WI38 (cell line): Measurements from ENCODE around the gene PEX10.

Source experiments
- H3K4me3 ChIP-seq: 2 replicates; pipeline ENCODE4 v1.5.1; 2011; ENCODE audit warnings: low read depth, mild to moderate bottlenecking, control low read depth, low read length
- TF ChIP-seq, protein P1 (sequence below): IDR thresholded peaks from 2 replicates; pipeline ENCODE4 v1.5.1; 2012; ENCODE audit warnings: low read depth, mild to moderate bottlenecking, control low read depth, low read length

The PEX10 gene

GRCh38 chr1:2455757-2456156, 43.4 kb upstream of the PEX10 start:
- TF ChIP-seq, protein P1, sequence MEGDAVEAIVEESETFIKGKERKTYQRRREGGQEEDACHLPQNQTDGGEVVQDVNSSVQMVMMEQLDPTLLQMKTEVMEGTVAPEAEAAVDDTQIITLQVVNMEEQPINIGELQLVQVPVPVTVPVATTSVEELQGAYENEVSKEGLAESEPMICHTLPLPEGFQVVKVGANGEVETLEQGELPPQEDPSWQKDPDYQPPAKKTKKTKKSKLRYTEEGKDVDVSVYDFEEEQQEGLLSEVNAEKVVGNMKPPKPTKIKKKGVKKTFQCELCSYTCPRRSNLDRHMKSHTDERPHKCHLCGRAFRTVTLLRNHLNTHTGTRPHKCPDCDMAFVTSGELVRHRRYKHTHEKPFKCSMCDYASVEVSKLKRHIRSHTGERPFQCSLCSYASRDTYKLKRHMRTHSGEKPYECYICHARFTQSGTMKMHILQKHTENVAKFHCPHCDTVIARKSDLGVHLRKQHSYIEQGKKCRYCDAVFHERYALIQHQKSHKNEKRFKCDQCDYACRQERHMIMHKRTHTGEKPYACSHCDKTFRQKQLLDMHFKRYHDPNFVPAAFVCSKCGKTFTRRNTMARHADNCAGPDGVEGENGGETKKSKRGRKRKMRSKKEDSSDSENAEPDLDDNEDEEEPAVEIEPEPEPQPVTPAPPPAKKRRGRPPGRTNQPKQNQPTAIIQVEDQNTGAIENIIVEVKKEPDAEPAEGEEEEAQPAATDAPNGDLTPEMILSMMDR: no peak
- H3K4me3 ChIP-seq: no peak overlapping the region

- TF ChIP-seq, protein P1: no peak
- no peak overlapping the region for H3K4me3 ChIP-seq
Measured at GRCh38 chr1:2454227-2454626, 41.9 kb upstream of the PEX10 start.

DNA sequence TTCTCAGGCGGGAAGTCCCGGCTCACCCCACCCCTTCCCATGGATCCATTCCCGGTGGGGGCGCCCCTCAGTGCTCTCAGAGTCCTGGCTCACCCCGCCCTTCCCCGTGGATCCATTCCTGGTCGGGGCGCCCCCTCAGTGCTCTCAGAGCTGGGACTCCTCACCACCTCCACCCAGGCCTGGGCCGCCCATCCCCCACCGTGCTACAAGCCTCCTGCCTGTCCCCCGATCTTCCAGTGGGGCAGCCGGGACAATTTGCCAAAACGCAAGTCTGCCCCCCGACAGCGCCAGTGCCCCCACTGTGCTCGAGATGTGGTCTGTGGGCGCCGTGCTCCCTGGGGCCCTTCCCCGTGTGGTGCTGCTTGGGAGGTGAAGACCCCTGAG, 40.6 kb upstream of the PEX10 start:
- no peak overlapping the region for H3K4me3 ChIP-seq
- TF ChIP-seq, protein P1: no peak

- H3K4me3 ChIP-seq: no peak overlapping the region
- TF ChIP-seq, protein P1: no peak
Measured at GRCh38 chr1:2452201-2452931, 40.0 kb upstream of the PEX10 start.

GRCh38 chr1:2451741-2452140, 39.4 kb upstream of the PEX10 start:
- TF ChIP-seq, protein P1: no peak
- H3K4me3 ChIP-seq: no peak overlapping the region

DNA sequence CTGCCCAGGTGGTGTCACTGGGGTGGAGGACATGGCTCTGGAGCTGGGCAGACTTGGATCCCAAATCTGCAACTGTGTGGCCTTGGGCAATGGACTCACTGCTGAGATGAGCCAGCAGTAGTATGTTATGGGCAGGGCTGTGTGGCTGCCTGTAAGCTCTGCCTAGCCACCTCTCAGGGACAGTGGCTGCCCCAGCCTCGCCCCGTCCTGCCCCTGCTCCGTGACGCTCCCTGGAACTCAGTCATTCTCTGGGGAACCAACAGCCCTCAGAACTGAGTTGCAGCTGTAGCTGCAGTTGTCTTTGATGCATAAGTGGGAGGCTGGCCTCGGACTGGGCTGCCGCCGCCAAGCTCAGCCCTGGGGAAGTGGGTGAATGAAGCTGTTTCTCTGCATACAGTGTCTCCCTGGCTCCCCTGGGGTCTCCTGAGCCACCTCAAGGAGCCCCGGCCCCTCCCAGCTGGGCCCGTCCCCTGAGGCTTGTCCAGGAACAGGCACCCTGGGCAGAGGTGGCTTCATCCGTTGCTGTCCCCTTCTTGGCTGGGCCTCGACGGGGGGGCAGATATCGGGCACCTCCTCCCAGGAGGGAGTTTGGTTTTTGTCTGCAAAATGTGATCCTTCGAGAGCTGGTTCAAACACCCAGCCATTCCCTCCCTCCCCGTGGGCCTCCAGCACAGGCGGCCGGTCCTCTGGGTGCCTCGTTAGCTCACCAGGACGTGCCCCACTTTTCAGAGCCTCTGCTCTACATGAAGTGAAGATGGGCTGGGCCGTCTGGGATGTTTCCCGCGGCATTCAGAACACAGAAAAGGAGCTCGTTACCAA, 37.5 kb upstream of the PEX10 start:
- H3K4me3 ChIP-seq: no peak overlapping the region
- TF ChIP-seq, protein P1: no peak

- TF ChIP-seq, protein P1: no peak
- no peak overlapping the region for H3K4me3 ChIP-seq
Measured at GRCh38 chr1:2448098-2448445, 35.7 kb upstream of the PEX10 start.
